GM18507 (cell line): Measurements from ENCODE around the gene PPP5C.

Experiments used
- DNase-seq: peaks from one replicate; pipeline ENCODE4 v3.0.0; 2011; ENCODE audit warnings: low read depth; ENCODE audit not compliant: insufficient read length; ENCODE audit errors: extremely low spot score
- FAIRE-seq: peaks from 2 replicates; lab custom pipeline; 2011; peaks lifted over from hg19 to GRCh38; lab: Jason Lieb, UNC

PPP5C gene

GRCh38 chr19:46326608-46327007 lies 20.3 kb upstream of the PPP5C start:
- DNase-seq = no peak
- no peak for FAIRE-seq

- FAIRE-seq = no peak
- DNase-seq = no peak
Observed at GRCh38 chr19:46328079-46328478, 18.8 kb upstream of the PPP5C start.

DNA sequence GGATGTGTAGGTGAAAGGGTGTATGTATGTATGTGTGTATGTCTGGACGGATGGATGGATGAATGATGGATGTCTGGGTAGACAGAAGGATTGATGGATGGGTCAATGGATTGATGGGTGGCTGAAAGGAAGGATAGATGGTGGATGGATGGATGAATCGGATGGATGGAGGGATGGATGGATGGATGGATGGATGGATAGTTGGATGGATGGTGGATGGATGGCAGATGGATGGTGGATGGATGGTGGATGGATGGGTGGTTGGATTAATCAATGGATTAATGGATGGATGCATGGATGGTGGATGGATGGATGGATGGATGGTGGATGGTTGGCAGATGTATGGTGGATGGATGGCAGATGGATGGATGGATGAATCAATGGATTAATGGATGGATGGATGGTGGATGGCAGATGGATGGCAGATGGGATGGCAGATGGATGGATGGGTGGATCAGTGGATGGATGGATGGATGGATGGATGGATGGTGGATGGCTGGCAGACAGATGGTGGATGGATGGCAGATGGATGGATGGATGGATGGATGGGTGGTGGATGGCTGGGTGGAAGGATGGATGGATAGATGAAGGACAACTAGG lies 16.5 kb upstream of the PPP5C start:
- DNase-seq (no peak), FAIRE-seq (no peak)

DNA sequence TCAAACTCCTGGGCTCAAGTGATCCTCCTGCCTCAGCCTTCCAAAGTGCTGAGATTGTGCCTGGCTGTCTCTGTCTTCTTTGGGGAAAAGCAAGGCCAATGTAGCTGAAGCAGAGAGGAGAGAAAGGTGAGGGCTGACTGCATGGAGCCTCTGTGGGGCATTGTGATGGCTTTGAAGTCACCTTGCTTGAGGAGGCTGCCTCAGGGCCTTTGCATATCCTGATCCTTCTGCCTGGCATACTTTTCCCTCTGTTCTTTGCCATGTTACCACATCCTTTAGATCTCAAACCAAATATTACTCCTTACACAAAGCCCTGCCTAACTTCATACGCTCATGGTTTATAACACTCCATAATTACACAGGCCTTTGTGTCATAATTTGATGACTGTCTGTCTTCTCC lies 9.4 kb upstream of the PPP5C start:
- DNase-seq (no peak), FAIRE-seq (no peak)

GRCh38 chr19:46339446-46339845 lies 7.4 kb upstream of the PPP5C start:
- DNase-seq (no peak), FAIRE-seq (no peak)

DNA sequence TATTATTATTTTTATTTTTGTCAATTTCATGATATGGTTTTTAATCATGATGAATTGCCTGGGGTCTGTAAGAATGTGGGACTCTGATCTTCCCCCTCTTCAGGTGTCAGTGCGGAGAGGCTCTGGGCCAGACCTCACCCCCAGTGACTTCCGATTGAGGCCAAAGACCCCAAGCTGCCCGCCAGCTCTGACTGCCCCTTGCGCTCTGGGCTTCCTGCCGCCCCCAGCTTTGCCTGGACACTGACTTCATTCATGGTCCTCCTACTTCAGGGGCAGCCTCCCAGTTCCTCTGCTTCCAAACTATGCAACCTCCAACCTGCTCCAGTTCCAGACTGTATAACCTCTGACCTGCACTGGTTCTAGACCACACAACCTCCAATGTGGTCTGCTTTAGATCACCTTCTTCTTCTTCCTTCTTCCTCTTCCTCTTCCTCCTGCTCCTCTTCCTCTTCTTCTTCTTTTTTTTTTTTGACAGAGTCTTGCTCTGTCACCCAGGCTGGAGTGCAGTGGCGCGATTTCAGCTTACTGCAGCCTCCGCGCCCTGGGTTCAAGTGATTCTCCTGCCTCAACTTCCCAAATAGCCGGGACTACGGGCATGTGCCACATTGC lies 6.7 kb upstream of the PPP5C start:
- FAIRE-seq = no peak
- no peak for DNase-seq

GRCh38 chr19:46341937-46342336 lies 5.0 kb upstream of the PPP5C start:
- DNase-seq (no peak), FAIRE-seq (no peak)

DNA sequence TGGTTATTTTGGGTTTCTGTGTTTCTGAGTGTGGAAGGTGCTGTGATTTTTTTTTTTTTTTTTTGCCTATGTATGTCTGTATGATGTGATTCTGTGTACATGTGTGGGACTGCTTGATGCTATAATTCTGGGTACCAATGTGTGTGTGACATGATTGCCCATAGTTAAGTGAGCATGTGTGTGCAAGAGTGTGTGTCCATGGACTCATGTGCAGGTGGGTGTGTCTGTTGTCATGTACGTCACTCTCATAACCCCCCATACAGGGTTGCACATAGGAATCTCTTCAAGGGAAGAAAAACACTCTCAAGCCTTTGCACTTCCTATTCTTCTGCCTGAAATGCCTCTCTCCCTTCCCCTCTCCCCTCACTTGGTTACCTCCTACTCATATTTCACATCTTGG lies 2.5 kb upstream of the PPP5C start:
- FAIRE-seq (no peak), DNase-seq (no peak)

DNA sequence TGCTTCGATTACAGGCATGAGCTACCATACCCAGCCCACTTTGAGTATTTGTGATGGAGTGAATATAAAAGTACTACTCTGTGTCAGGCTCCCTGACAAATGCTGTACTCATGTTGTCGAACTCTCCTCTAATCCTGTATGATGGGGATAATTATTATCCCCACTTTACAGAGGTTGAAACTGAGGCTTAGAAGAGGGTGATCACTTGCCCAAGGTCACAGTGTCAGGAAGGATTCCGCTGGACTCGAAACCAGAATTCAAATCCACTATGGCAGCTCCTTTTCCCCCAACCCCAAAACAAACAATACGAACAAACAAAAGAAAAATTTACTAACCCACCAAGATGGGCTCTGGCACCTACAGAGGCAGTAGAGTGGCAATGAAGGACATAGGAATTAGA lies 1.7 kb upstream of the PPP5C start:
- no peak for FAIRE-seq
- DNase-seq = no peak

GRCh38 chr19:46347572-46347883 lies 641 bp downstream of the PPP5C start:
- DNase-seq (no peak), FAIRE-seq (no peak)

DNA sequence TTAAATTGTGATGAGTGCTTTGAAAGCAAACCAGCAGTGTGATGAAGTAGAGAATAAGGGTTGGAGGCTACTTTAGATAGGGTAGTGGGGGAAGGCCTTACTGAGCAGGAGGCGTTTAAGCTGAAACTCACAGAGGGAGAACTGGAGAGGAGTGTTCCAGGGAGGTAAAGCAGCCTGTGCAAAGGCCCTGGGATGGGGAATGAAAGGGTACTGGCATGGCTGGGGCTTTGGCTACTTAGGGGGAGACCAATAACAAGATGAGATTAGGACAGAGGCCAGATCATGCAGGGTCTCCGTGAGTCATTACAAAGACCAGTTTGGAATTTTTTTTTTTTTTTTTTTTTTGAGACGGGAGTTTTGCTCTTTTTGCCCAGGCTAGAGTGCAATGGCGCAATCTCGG lies 1.1 kb downstream of the PPP5C start:
- FAIRE-seq (no peak), DNase-seq (no peak)

DNA sequence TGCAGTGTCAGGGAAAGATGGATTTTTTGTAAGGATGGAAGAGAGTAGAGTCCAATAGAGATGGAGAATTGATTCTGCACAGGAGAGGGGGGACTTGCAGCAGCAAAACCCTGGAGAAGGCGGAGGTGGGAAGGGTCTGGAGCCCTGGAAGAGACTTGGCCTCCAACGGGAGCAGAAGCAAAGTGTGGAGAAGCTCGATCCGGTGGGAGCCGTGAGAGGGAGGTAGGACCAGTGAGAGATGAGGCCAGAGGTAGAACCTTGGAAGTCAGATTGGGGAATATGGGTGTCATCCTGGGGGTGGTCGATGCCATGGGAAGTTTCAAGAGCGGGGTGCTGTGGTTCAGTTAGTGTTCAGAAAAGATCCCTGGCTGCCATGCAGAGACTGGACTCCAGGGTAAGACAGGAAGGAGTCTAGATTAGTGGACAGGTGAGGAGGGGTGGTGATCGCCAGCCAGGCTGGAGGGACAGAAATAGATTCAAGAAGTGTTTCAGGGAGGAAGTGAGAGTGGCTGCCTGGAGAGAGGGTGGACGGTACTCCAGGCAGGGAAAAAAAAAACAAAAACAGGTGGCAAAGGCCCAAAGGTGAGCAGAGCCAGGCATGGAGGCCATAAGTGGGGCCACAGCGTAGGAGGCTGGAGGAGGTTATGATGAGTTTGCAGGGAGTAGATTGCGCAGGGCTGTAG lies 2.6 kb downstream of the PPP5C start:
- no peak for DNase-seq
- FAIRE-seq = peak; percentile 92

DNA sequence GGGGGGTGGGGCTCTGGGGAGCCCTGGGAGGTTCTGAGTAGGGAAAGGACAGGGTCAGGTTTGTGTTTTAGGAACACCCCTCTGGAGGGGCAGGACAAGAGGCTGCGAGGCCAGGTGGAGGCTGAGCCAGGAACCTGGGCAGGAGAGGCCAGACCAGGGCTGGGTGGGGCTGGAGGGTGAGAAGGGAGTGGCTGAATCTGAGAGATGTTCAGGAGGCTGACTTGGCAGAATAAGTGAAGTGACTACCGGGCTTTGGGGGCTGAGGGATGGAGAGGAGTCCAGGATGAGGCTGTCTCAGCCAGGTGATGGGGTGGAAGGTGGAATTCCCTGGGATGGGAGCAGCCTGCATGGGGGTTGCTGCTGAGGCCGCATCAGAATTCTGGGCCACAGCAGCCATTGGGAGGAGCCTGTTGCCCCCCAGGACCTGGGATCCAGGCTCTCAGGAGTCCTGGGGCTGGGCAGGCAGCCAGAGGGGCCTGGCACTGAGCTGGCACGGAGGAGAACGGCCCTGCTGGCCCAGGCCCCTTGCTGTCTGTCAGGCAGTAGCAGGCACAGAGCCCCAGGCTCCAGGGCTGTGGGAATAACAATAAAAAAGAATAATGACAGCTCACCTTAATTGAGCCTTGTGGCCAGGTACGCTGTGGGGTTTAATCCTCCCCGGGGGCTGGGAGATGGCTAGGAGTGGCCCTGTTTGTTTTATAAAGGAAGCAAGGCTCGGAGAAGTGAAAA lies 3.3 kb downstream of the PPP5C start:
- DNase-seq (no peak), FAIRE-seq (peak; percentile 26)

- FAIRE-seq = peak; percentile 91
- DNase-seq = peak; percentile 17
Observed at GRCh38 chr19:46350758-46351159, 3.9 kb downstream of the PPP5C start.

- no peak for DNase-seq
Observed at GRCh38 chr19:46351241-46352041, 4.6 kb downstream of the PPP5C start.

GRCh38 chr19:46353730-46354528 lies 7.0 kb downstream of the PPP5C start:
- DNase-seq = no peak
- FAIRE-seq = no peak

More at GRCh38 chr19:46351241-46352041, 4.6 kb downstream of the PPP5C start:
- FAIRE-seq = peak; percentile 70

- DNase-seq (peak; percentile 17), FAIRE-seq (peak; percentile 72)
Observed at GRCh38 chr19:46355234-46356148, 8.6 kb downstream of the PPP5C start.
